Transverse colon (tissue), 4 donors: ENCODE measurements around the gene MAGEA1.

Experiments
- EP300 ChIP-seq: sonication (generic); formaldehyde crosslinking; IDR thresholded peaks from one replicate; pipeline ENCODE4 v1.6.1; 2017; ENCODE audit warnings: antibody characterized with exemption, low read depth
- POLR2AphosphoS5 ChIP-seq, 3 donors: sonication (generic); formaldehyde crosslinking; IDR thresholded peaks; one replicate each; pipeline ENCODE4 v1.6.1; 2016; ENCODE audit warnings: antibody characterized with exemption in 3 of 3
- TF ChIP-seq, protein P1 (sequence below), 5 experiments: fragments of 200-600 bp in 3 of 5; fragments of 450-650 bp in 2 of 5; sonication (generic) in 3 of 5; IDR thresholded peaks; 1 replicate in 2 of 5; 2 replicates in 3 of 5; pipeline ENCODE4 v1.5.1; 2016 to 2017; ENCODE audit warnings: antibody characterized with exemption in 5 of 5, inconsistent platforms in 3 of 5, mild to moderate bottlenecking in 2 of 5, moderate library complexity in 1 of 5

DNA sequence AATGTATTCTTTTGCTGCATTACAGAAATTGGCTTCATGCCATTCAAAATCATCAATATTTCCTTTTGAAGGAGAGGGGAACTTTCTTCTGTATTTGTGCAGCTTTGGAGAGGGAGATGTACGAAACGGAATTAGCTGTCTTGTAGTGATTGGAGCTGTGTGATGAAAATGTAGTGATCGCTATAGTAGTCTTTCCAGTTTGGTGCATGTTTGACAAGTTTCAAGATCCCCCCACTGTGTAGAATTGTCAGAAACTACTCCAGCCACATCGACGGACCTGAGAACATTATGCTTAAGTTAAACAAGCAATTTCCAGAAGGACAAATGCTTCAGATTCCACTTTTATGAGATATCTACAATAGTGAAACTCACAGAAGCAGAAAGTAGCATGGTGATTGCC, 21.6 kb upstream of the MAGEA1 start:
- TF ChIP-seq EP300 (no peak), POLR2AphosphoS5 (IDR thresholded peaks at IDR 0.05) (no peak)
- TF ChIP-seq, protein P1, sequence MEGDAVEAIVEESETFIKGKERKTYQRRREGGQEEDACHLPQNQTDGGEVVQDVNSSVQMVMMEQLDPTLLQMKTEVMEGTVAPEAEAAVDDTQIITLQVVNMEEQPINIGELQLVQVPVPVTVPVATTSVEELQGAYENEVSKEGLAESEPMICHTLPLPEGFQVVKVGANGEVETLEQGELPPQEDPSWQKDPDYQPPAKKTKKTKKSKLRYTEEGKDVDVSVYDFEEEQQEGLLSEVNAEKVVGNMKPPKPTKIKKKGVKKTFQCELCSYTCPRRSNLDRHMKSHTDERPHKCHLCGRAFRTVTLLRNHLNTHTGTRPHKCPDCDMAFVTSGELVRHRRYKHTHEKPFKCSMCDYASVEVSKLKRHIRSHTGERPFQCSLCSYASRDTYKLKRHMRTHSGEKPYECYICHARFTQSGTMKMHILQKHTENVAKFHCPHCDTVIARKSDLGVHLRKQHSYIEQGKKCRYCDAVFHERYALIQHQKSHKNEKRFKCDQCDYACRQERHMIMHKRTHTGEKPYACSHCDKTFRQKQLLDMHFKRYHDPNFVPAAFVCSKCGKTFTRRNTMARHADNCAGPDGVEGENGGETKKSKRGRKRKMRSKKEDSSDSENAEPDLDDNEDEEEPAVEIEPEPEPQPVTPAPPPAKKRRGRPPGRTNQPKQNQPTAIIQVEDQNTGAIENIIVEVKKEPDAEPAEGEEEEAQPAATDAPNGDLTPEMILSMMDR (IDR thresholded peaks at IDR 0.05) = no peak
